GM21723 (cell line): ENCODE data around the gene POLR3A.

Experiments
- ATAC-seq: cut with Tn5 transposase; IDR thresholded peaks from one replicate; pipeline ENCODE4 v1.9.1; 2021; ENCODE audit warnings: mild to moderate bottlenecking, moderate library complexity; ENCODE audit not compliant: unreplicated experiment

The POLR3A gene

GRCh38 chr10:77983384-77984341 lies 45.7 kb downstream of the POLR3A start:
- ATAC-seq = no peak

DNA sequence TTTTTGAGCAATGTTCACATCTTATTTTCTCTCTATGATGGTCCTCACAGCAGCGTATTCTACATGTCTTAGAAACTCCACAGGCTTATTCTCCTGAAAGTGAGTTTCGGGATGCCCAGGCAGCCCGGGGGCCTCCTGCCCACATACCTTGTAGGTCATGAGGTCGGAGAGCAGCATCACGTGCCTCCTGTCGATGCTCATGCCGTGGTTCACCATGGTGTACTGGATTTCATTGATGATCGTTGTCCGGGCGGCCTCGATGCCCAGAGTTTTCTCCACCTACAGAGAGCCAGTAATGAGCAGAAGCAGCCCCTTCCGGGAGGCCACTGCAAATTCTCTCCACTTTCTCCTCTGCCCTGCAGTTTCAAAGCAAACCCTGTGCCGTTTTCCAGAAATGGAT lies 48.0 kb downstream of the POLR3A start:
- no peak for ATAC-seq

DNA sequence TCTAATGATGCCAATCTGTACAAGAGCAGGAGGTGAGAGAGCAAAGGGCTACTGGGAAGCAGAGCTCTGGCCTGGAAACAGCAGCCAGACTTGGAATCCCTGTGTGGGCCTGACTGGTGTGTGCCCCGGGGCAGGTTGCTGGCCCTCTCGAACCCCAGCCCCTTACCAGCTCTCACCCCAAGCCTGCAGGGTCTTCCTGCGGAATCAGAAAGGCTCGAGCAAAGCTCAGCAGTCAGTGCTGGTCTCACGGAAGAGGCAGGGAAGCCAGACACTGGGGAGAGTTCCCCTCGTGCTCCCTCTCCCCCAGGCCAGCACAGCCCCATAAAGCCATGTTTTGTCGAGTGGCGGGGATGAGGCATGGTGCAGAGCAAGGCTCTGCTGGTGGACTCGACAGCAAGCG lies 50.1 kb downstream of the POLR3A start:
- ATAC-seq = no peak

- ATAC-seq = no peak
Measured at GRCh38 chr10:77978360-77978759, 51.0 kb downstream of the POLR3A start.

DNA sequence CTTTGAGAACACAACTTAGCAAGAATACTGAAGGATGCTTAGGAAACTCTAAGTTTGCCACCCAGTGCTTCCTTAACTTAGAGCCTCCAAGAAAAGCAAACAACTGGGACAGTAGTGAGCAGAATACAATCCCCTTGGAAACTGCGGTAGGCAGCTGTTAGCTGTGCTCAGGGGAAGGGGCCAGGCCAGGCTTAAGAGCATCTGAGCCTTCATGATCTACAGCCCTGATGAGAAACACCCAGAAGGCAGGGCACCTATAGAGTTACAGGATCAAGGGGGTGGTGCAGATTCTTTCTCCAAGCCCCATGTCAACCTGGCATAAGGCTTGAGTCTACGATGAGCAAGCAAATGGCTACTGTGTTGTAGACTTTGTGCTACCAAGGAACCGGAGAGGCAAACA lies 51.4 kb downstream of the POLR3A start:
- no peak for ATAC-seq

DNA sequence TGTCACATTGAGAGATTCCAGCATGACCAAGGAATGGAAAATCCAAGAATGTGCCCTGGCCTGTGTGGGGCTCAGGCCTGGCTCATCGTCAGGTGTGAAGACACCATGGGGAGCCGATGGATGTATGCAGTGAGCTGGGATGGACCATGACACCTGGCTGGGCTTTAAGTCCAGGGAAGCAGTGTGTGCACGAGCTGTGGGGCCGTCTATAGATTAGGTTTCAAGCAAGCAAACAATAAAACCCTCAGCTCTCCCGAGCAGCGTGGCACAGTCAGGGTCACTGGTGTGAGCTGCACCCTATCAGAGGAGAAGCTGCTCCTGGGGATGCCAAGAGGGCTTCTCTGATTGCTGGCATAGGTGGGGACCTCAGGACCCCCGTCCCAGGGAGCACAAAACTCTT lies 52.3 kb downstream of the POLR3A start:
- ATAC-seq = no peak

GRCh38 chr10:77975086-77975666 lies 54.1 kb downstream of the POLR3A start:
- no peak for ATAC-seq

GRCh38 chr10:77974396-77975074 lies 54.8 kb downstream of the POLR3A start:
- ATAC-seq = no peak

DNA sequence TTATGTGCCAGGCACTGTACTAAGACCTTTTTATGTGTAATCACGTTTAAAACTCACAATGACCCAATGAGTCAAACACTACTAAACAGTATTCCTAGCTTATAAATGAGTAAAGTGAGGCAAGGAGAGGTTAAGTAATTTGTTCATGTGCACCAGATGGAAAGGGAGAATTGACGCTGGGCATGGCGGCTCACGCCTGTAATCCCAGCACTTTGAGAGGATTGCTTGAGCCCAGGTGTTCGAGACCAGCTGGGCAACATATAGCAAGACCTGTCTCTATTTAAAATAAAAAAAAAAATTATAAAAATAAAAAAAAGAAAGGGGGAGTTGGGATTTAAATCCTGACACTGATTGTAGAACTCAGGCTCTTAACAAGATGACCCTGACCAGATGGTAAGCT lies 56.0 kb downstream of the POLR3A start:
- no peak for ATAC-seq

DNA sequence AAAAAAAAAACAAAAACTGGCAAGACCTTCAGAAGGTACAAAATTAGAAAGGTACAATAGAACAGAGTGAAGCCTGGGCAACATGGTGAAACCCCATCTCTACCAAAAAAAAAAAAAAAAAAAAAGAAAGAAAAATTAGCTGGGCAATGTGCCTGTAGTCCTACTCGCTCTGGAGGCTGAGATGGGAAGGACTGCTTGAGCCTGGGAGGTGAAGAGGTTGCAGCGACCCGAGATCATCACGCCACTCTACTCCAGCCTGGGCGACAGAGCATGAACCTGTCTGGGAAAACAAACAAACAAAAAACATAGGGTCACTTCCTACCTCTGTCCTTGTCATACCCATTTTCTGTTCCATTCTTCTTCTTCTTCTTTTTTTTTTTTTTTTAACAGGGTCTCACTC lies 57.2 kb downstream of the POLR3A start:
- ATAC-seq = no peak

DNA sequence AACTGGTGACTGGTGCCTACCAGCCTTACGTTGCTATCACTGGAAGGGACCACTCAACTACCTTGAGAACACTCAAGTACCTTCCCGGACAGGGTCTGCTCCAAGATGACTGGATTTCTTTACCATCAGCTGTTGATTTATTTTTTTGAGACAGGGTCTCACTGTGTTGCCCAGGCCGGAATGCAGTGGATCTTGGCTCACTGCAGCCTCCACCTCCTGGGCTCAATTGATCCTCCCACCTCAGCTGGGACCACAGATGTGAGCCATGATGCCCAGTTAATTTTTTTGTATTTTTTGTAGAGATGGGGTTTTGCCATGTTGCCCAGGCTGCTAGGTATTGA lies 57.5 kb downstream of the POLR3A start:
- ATAC-seq = no peak

- no peak for ATAC-seq
Measured at GRCh38 chr10:77970869-77971803, 58.2 kb downstream of the POLR3A start.

- no peak for ATAC-seq
Measured at GRCh38 chr10:77969114-77969513, 60.2 kb downstream of the POLR3A start.

GRCh38 chr10:77967611-77968022 lies 61.7 kb downstream of the POLR3A start:
- no peak for ATAC-seq

DNA sequence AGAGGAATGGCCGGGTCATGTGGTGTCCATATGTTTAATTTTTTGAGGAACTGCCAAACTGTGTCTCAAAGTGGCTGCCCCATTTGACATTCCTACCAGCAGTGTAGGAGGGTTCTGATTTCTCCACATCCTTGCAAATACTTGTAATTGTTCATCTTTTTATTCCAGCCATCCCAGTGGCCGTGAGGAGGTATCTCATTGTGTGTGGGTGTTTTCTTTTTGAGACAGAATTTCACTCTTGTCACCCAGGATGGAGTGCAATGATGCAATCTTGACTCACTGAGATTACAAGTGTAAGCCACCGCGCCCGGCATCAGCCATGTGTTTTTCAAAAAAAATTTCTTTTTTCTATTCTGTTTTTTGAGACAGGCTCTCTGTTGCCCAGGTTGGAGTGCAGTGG lies 64.0 kb downstream of the POLR3A start:
- no peak for ATAC-seq

GRCh38 chr10:77964811-77965210 lies 64.5 kb downstream of the POLR3A start:
- no peak for ATAC-seq

- ATAC-seq = no peak
Measured at GRCh38 chr10:77963901-77964300, 65.4 kb downstream of the POLR3A start.

DNA sequence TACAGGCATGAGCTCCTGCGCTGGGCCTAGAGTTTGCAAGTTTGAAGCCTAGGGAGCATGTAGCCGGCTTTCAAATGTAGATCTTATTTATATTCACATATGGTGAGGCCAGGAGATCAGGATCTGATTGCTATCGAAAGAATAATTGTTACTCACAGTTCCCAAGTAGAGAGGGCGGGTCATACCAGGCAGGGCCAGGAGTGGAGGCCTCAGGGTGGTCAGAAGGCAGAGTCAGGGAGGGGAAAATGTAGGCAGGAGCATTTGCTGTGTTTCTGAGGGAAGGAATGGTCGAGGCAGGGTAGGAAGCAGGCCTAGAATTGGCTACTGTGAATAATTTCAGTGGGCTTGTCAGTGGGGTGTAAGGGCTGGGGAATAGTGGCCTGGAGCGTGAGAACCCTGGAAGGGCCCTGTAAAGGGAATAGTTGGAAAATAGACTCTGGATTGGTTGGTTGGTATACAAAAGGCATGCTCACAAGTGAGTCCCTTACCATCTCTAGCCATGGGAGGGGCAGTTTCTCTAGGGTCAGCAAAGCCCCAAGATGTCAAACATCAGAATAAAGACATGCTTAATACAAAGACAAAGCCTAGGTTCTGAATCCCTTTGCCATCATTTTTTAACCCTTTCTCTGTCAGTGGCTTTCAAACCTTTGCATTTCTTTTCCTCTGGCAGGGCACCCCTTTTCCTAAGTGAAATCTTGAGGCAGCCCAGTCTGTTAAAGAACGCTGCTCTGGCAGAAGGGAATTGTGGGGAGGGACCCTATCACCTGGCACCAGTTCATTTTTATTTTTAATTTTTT lies 66.8 kb downstream of the POLR3A start:
- ATAC-seq = no peak

DNA sequence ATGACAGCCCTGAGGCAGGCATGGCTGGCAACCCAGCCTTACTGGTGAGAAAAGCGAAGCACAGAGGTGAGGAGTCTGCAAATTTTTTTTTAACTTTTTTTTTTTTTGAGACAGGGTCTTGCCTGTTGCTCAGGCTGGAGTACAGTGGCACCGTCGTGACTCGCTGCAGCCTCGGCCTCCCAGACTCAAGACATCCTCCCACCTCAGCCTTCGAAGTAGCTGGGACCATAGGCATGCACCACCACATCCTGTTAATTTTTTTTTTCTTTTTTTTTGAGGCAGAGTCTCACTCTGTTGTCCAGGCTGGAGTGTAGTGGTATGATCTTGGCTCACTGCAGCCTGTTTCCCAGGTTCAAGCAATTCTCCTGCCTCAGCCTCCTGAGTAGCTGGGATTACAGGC lies 67.6 kb downstream of the POLR3A start:
- no peak for ATAC-seq

DNA sequence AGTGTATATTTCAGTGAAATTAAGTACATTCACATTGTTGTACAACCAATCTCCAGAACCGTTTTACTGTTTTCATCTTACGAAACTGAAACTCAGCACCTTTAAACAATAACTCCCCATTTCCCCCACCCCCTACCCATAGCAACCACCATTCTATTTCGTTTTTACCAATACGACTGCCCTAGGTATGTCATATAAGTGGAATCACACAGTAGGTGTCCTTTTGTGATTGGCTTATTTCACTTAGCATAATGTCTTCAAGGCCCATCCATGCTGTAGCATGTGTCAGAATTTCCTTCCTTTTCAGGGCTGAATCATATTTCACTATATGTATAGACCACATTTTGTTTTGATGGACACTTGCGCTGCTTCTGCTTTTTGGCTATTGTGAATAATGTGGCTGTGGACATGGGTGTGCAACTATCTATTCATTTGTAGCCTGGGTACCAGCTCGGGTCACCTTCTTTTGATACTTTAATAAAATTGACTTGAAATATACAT lies 68.4 kb downstream of the POLR3A start:
- ATAC-seq = no peak
